RWPE1 (cell line): Measurements from ENCODE around the gene TRAPPC12.
"Not testable (repeated sequence)": the region's sequence is repeated elsewhere in the genome, so short reads cannot be mapped to it uniquely, and the experiment has no call there.

Experiments used
- CTCF ChIA-PET: fragments of 350-600 bp; sonication (Branson Sonifier 250); formaldehyde crosslinking; extraction: SDS; loops from one replicate; lab custom pipeline; 2021; lab: Yijun Ruan, JAX
- POLR2A ChIA-PET: fragments of 400-600 bp; formaldehyde crosslinking; extraction: SDS; loops from one replicate; lab custom pipeline; 2020; ENCODE audit warnings: antibody characterized with exemption; ENCODE audit not compliant: low non-redundant PET; lab: Yijun Ruan, JAX
- DNase-seq: peaks from one replicate; pipeline ENCODE4 v3.0.0; 2012; ENCODE audit warnings: low spot score
- H3K27ac ChIP-seq: fragments of 450-650 bp; 2 replicates; pipeline ENCODE4 v1.5.1; 2017
- CTCF ChIP-seq: fragments of 450-650 bp; conservative IDR thresholded peaks from 2 replicates; pipeline ENCODE4 v1.5.1; 2017; ENCODE audit warnings: low read depth, mild to moderate bottlenecking

The TRAPPC12 gene

GRCh38 chr2:3349211-3349693 is 30.2 kb upstream of the TRAPPC12 start:
- ChIA-PET POLR2A (no interaction called here), CTCF (interaction anchor here (0.6 kb wide), 1 partner anchor 10 kb away, joined by 3 read pairs; no protein-coding TSS in a partner anchor)
- H3K27ac ChIP-seq: no peak overlapping the region
- no peak for DNase-seq
- no peak for TF ChIP-seq CTCF

GRCh38 chr2:3354986-3355385 is 24.5 kb upstream of the TRAPPC12 start:
- ChIA-PET CTCF (no interaction called here), POLR2A (no interaction called here)
- no peak for DNase-seq
- no peak overlapping the region for H3K27ac ChIP-seq
- no peak for TF ChIP-seq CTCF

GRCh38 chr2:3355951-3356569 is 23.4 kb upstream of the TRAPPC12 start:
- no peak for TF ChIP-seq CTCF
- ChIA-PET POLR2A (no interaction called here), CTCF (no interaction called here)
- DNase-seq: no peak
- no peak overlapping the region for H3K27ac ChIP-seq

- POLR2A ChIA-PET: no interaction called here
- no peak overlapping the region for H3K27ac ChIP-seq
- CTCF ChIA-PET: no interaction called here
- DNase-seq: no peak
- no peak for TF ChIP-seq CTCF
These were observed 22.7 kb upstream of the TRAPPC12 start for GRCh38 chr2:3356799-3357198.

GRCh38 chr2:3357446-3357845 is 22.0 kb upstream of the TRAPPC12 start:
- POLR2A ChIA-PET, DNase-seq, CTCF ChIA-PET, H3K27ac ChIP-seq: not testable (repeated sequence)

- TF ChIP-seq CTCF: no peak
- ChIA-PET POLR2A (no interaction called here), CTCF (no interaction called here)
- no peak overlapping the region for H3K27ac ChIP-seq
- DNase-seq: no peak
These were observed 21.6 kb upstream of the TRAPPC12 start for GRCh38 chr2:3357926-3358325.

- TF ChIP-seq CTCF: no peak
- no peak overlapping the region for H3K27ac ChIP-seq
- ChIA-PET POLR2A (no interaction called here), CTCF (interaction anchor here (0.7 kb wide), 1 partner anchor 16 kb away, joined by 3 read pairs; no protein-coding TSS in a partner anchor)
- DNase-seq: no peak
These were observed 17.7 kb upstream of the TRAPPC12 start for GRCh38 chr2:3361518-3362389.
